Epithelial cell of proximal tubule (primary cell): Measurements from ENCODE around the gene REPS1. TPM values are rescaled to one million over a fixed set of nuclear protein-coding genes. Genes with fewer than 3 reads are reported as not detected.

Experiments used
- DNase-seq: peaks from one replicate; pipeline ENCODE4 v3.0.0-alpha.2; 2011; ENCODE audit warnings: low read depth
- H3K4me3 ChIP-seq: 2 replicates; pipeline ENCODE4 v1.5.1; 2011; ENCODE audit warnings: low read depth, mild to moderate bottlenecking, low read length
- CTCF ChIP-seq: conservative IDR thresholded peaks from 2 replicates; pipeline ENCODE4 v1.5.1; 2012; ENCODE audit warnings: low read depth, mild to moderate bottlenecking, low read length
- total RNA-seq: library from RNA; depleted of rRNA; stranded (reverse); fragments of >200 nt; gene quantifications from 2 replicates; pipeline ENCODE4 v1.2.3, GENCODE V29; 2015

The REPS1 gene
- total RNA-seq, 1 donor from 2014 or later, result 26.8 TPM

DNA sequence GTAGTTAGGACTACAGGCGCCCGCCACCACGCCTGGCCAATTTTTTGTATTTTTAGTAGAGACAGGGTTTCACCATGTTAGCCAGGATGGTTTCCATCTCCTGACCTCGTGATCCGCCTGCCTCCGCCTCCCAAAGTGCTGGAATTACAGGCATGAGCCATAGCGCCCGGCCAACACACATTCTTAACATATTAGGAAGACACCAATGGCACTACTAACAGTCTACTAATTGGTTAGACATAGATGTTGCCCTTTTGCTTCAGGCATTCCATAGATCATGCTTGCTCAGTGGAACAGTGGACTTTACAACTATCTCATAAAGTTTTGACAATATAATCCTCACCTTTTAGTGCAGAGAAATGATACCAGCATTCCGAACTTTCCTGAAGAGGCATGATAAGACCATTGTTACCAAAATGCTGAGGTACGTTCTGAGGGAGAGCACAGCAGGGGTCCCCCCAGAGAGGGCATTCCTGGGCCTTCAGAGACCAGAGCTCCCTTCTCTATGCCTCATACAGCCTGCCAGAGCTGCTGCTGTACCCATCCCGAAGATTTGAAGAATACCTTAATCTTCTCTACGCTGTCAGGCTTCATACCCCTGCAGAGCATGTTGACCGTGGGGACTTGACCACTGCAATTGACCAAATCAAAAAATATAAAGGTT lies 102.8 kb downstream of the REPS1 start:
- H3K4me3 ChIP-seq, result no peak overlapping the region
- no peak for TF ChIP-seq CTCF
- DNase-seq, result no peak

DNA sequence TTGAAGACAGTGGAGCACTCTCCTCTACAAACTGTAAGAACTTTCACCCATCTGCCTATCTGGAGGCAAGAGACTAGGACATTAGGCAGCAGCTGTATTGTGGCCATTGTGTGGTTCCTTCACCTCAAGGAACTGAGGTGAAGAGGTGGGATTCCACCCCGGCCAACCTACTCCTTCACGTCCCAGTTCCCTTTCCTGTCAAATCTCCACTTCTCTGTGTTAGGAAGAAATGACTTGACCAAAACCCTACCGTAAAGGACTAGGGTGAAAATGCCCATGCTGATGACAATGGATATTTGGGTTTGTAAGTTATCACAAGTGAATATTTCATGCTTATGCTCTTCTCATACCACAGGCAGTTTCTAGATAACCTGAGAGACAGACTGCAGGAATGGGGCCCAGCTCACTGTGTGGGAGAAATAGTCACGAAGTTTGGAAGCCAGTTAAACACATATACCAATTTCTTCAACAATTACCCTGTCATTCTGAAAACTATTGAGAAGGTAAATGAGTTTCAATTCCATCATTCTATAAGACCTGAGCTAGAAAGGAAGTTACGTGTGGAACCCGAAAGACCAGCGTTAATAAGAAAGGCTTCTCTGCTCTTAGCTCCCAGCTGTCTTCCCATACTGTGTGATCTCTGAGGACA lies 105.6 kb downstream of the REPS1 start:
- no peak overlapping the region for H3K4me3 ChIP-seq
- DNase-seq, result no peak
- no peak for TF ChIP-seq CTCF

- no peak overlapping the region for H3K4me3 ChIP-seq
- no peak for TF ChIP-seq CTCF
- DNase-seq, result no peak
These were observed 114.9 kb downstream of the REPS1 start for GRCh38 chr6:138873191-138873590.

DNA sequence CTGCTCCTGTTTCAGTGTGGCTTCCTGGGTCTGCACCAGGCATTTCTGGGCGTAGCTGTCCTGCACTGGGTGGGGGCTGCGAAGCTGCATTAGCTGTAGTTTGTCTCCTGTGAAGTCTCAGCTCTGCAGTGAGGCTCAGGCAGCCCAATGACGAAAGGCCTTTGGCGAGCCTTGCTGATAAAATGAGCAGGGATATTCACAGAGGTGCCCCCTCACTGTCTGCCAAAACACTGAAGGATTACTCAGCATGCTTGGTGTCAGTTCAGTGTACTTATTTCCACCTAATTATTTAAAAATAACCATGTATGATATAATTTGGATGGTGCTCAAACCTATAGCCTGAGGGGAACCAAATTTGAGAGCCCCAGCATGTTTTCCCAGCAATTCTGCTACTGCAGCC lies 118.7 kb downstream of the REPS1 start:
- no peak for DNase-seq
- no peak for TF ChIP-seq CTCF
- no peak overlapping the region for H3K4me3 ChIP-seq

GRCh38 chr6:138868181-138868580 lies 119.9 kb downstream of the REPS1 start:
- DNase-seq, result no peak
- H3K4me3 ChIP-seq, result no peak overlapping the region
- no peak for TF ChIP-seq CTCF

GRCh38 chr6:138865480-138866109 lies 122.5 kb downstream of the REPS1 start:
- DNase-seq, result no peak
- H3K4me3 ChIP-seq, result no peak overlapping the region
- TF ChIP-seq CTCF, result no peak
